ENCODE data around the gene FECH. TPM values are rescaled to one million over a fixed set of nuclear protein-coding genes. Genes with fewer than 3 reads are reported as not detected.
A peak's percentile ranks its signal among the peaks of the same experiment; 100 is the strongest.

Gene FECH
- total RNA-seq, 2 donors from 2014 or later = 34.4 to 39.6 TPM

DNA sequence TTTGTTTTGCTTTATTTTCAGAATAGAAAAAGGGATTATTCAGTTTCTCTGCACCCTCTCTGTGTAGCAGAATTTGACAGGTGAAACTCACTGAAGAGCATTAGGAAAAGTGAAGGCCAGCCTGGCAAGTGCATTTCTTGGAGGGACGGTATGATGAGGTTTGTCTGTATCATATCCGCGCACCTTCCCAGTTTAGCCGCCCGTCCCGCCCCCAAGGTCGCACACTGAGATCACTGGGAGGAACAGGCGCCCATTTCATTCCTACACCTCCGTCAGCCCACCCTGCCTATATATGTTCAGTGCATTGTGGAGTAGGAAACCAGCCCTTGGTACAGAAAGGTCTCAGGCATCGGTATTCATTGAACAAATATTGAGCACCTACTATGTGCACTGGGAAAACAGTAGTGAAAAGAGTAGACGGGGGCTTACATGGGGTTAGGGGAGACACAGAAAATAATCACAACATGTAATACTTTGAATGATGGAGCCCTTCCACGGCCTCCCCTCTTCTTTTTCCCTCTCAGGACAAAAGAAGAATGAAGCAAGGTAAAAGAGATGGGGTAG is 678 bp upstream of the FECH start:
- Histone ChIP-seq H3K9me3 (no peaks in the 10 kb centered on the region), H3K4me3 (peak overlapping the region; percentile 98), H3K27me3 (replicated peaks; ENCODE audit: insufficient read depth) (no peaks in the 10 kb centered on the region), H3K27ac (peak overlapping the region; percentile 86 to 88), H3K36me3 (no peaks in the 10 kb centered on the region), H3K4me1 (ENCODE audit: control insufficient read depth in 1 of 2, low read depth in 2 of 2) (peaks cover 12 to 14% of the 10 kb centered on the region in 2 donors)
- TF ChIP-seq, protein P1, sequence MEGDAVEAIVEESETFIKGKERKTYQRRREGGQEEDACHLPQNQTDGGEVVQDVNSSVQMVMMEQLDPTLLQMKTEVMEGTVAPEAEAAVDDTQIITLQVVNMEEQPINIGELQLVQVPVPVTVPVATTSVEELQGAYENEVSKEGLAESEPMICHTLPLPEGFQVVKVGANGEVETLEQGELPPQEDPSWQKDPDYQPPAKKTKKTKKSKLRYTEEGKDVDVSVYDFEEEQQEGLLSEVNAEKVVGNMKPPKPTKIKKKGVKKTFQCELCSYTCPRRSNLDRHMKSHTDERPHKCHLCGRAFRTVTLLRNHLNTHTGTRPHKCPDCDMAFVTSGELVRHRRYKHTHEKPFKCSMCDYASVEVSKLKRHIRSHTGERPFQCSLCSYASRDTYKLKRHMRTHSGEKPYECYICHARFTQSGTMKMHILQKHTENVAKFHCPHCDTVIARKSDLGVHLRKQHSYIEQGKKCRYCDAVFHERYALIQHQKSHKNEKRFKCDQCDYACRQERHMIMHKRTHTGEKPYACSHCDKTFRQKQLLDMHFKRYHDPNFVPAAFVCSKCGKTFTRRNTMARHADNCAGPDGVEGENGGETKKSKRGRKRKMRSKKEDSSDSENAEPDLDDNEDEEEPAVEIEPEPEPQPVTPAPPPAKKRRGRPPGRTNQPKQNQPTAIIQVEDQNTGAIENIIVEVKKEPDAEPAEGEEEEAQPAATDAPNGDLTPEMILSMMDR (IDR thresholded peaks at IDR 0.05) = no peak
- ATAC-seq (ENCODE audit: insufficient number of reproducible peaks, low FRiP score, low read depth) = no peak
- no peak for DNase-seq (ENCODE audit: low spot score)

DNA sequence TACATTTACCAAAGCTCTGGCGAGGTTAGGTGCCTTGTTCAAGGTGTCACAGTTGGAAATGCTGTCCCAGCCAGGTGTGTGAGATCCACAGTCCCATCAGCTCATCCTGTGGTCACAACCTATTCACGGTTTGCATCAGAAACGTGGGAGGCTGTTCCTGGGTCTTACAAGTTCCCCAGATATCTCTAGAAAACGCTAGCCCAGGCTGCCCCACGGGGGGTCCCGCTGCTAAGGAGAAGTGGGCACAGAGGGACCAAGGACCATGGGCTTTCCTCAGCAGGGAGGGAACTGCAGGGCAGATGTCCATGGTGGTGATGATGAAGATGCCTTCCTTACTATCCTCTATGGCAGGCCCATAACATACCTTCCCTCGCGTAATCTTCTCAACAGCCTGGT is 649 bp downstream of the FECH start:
- peak overlapping the region; percentile 86 to 88 for H3K27ac ChIP-seq
- TF ChIP-seq, protein P1 (IDR thresholded peaks at IDR 0.05) = no peak
- H3K27me3 ChIP-seq (replicated peaks; ENCODE audit: insufficient read depth) = no peaks in the 10 kb centered on the region
- H3K9me3 ChIP-seq = no peaks in the 10 kb centered on the region
- H3K36me3 ChIP-seq = no peaks in the 10 kb centered on the region
- H3K4me3 ChIP-seq = peak overlapping the region; percentile 98
- H3K4me1 ChIP-seq (ENCODE audit: control insufficient read depth in 1 of 2, low read depth in 2 of 2) = peaks cover 12 to 14% of the 10 kb centered on the region in 2 donors
- no peak for ATAC-seq (ENCODE audit: insufficient number of reproducible peaks, low FRiP score, low read depth)
- no peak for DNase-seq (ENCODE audit: low spot score)

DNA sequence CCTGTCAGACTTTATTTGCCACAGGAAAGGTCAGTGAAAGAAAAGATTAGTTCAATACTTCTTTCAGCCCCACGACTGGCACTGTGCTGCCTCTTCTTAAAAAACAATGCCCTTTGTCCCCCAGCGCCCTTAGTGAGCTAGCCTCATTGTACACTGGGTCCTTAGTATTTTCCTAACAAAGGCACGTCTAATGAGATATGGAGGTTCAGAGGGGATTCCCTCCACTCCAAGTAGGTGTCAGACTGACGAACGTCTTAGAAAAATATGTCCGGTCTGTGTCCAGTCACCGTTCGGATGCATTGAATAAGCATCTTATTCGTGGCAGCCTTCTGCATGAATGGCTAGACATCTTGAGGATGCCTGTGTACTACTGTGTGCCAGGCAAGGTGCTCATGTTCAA is 1.1 kb downstream of the FECH start:
- peak overlapping the region; percentile 98 for H3K4me3 ChIP-seq
- ATAC-seq (ENCODE audit: insufficient number of reproducible peaks, low FRiP score, low read depth) (no peak), DNase-seq (ENCODE audit: low spot score) (no peak)
- TF ChIP-seq, protein P1 (IDR thresholded peaks at IDR 0.05) = no peak
- no peak overlapping the region for H3K27ac ChIP-seq
- no peaks in the 10 kb centered on the region for H3K36me3 ChIP-seq
- no peaks in the 10 kb centered on the region for H3K27me3 ChIP-seq (replicated peaks; ENCODE audit: insufficient read depth)
- H3K9me3 ChIP-seq = no peaks in the 10 kb centered on the region
- peaks cover 12 to 14% of the 10 kb centered on the region in 2 donors for H3K4me1 ChIP-seq (ENCODE audit: control insufficient read depth in 1 of 2, low read depth in 2 of 2)

DNA sequence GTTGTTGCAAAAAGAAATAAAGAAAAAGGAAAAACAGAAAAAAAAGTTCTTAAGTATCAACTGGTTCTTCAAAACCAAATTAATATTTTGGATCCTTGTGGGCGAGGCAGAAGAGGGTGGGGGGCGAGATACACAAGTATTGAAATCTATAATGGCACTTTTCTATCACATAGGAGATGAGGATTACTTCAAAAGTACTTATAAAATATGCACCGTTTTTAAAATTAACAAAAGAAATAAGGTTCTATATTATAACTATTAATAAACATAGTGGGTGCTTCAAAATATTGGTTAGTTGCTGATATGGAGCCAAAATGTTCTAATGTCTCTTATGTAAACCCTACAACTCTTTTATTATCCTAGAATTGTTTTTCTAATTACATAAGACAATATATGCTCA is 2.1 kb downstream of the FECH start:
- DNase-seq (ENCODE audit: low spot score) = no peak
- TF ChIP-seq, protein P1 (IDR thresholded peaks at IDR 0.05) = no peak
- Histone ChIP-seq H3K36me3 (peaks cover 5% of the 10 kb centered on the region), H3K4me3 (no peak overlapping the region), H3K27me3 (replicated peaks; ENCODE audit: insufficient read depth) (no peaks in the 10 kb centered on the region), H3K9me3 (no peaks in the 10 kb centered on the region), H3K27ac (no peak overlapping the region), H3K4me1 (ENCODE audit: control insufficient read depth in 1 of 2, low read depth in 2 of 2) (peaks cover 12 to 14% of the 10 kb centered on the region in 2 donors)
- no peak for ATAC-seq (ENCODE audit: insufficient number of reproducible peaks, low FRiP score, low read depth)

DNA sequence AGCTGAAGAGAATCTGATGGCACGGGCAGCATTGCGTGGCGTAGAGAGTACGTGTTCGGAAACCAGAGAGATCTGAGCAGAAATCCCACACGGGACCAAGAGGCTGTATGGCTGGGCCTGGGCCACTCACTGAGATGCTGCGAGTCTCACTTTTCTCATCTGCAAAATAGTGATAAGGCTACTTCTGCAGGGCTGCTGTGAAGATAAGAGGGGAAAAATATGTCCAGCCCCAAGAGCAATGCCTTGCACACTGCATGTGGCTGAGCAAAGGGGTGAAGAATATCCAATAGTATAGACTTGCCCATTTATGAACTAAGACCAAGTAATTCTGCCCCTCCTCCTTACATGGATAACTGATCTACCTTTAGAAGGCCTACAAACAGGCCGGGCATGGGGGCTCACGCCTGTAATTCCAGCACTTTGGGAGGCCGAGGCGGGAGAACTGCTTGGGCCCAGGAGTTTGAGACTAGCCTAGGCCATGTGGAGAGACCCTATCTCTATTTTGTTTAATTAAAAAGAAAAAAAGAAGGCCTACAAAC is 3.1 kb downstream of the FECH start:
- TF ChIP-seq, protein P1 (IDR thresholded peaks at IDR 0.05) = no peak
- DNase-seq (ENCODE audit: low spot score) (no peak), ATAC-seq (ENCODE audit: insufficient number of reproducible peaks, low FRiP score, low read depth) (no peak)
- Histone ChIP-seq H3K4me1 (ENCODE audit: control insufficient read depth in 1 of 2, low read depth in 2 of 2) (peaks cover 12 to 14% of the 10 kb centered on the region in 2 donors), H3K27me3 (replicated peaks; ENCODE audit: insufficient read depth) (no peaks in the 10 kb centered on the region), H3K4me3 (no peak overlapping the region), H3K9me3 (no peaks in the 10 kb centered on the region), H3K27ac (no peak overlapping the region), H3K36me3 (peaks cover 10% of the 10 kb centered on the region)
